Osteoblast (primary cell): Measurements from ENCODE around the gene SUSD4. TPM values are rescaled to one million over a fixed set of nuclear protein-coding genes. Genes with fewer than 3 reads are reported as not detected.

Experiments
- DNase-seq: peaks from one replicate; pipeline ENCODE4 v3.0.0; 2011; ENCODE audit warnings: low spot score, mixed read lengths; ENCODE audit not compliant: insufficient read length; ENCODE audit errors: missing footprints
- H2AFZ ChIP-seq: 2 replicates; pipeline ENCODE4 v1.6.0; 2011; ENCODE audit warnings: mild to moderate bottlenecking, low read length
- H3K27ac ChIP-seq: 2 replicates; pipeline ENCODE4 v1.5.1; 2011; ENCODE audit warnings: mild to moderate bottlenecking, low read depth, low read length, moderate library complexity
- H3K27me3 ChIP-seq: 2 replicates; pipeline ENCODE4 v1.6.0; 2012; ENCODE audit warnings: mild to moderate bottlenecking, control low read depth, inconsistent platforms, low read length, moderate library complexity; ENCODE audit not compliant: insufficient read depth
- H3K36me3 ChIP-seq: 2 replicates; pipeline ENCODE4 v1.5.1; 2011; ENCODE audit warnings: mild to moderate bottlenecking, low read length, control low read depth, moderate library complexity; ENCODE audit not compliant: insufficient read depth
- H3K4me1 ChIP-seq: 2 replicates; pipeline ENCODE4 v1.5.1; 2011; ENCODE audit warnings: mild to moderate bottlenecking, low read length, control low read depth, moderate library complexity; ENCODE audit not compliant: insufficient read depth
- H3K4me2 ChIP-seq: 2 replicates; pipeline ENCODE4 v1.6.0; 2011; ENCODE audit warnings: mild to moderate bottlenecking, low read length; ENCODE audit not compliant: insufficient read depth
- H3K4me3 ChIP-seq: fragments of 200-600 bp; sonication (generic); 3 replicates; pipeline ENCODE4 v1.5.1; 2012; ENCODE audit warnings: mild to moderate bottlenecking, low read length, inconsistent platforms; ENCODE audit not compliant: insufficient read depth
- H3K79me2 ChIP-seq: 2 replicates; pipeline ENCODE4 v1.6.0; 2012; ENCODE audit warnings: mild to moderate bottlenecking, low read length, control low read depth, inconsistent platforms; ENCODE audit not compliant: insufficient read depth
- H3K9me3 ChIP-seq: 2 replicates; pipeline ENCODE4 v1.5.1; 2011; ENCODE audit warnings: low read depth, low read length, control low read depth
- H4K20me1 ChIP-seq: 2 replicates; pipeline ENCODE4 v1.6.0; 2012; ENCODE audit warnings: mild to moderate bottlenecking, low read length, control low read depth; ENCODE audit not compliant: insufficient read depth
- total RNA-seq: library from RNA; depleted of rRNA; stranded (reverse); fragments of >200 nt; gene quantifications from 2 replicates; pipeline ENCODE4 v1.2.3, GENCODE V29; 2012
- TF ChIP-seq, protein P1 (sequence below): IDR thresholded peaks from 2 replicates; pipeline ENCODE4 v1.5.1; 2011; ENCODE audit warnings: mild to moderate bottlenecking, low read depth, low read length, moderate library complexity; ENCODE audit errors: extremely low read depth

The SUSD4 gene
- total RNA-seq, 1 donor: not detected

DNA sequence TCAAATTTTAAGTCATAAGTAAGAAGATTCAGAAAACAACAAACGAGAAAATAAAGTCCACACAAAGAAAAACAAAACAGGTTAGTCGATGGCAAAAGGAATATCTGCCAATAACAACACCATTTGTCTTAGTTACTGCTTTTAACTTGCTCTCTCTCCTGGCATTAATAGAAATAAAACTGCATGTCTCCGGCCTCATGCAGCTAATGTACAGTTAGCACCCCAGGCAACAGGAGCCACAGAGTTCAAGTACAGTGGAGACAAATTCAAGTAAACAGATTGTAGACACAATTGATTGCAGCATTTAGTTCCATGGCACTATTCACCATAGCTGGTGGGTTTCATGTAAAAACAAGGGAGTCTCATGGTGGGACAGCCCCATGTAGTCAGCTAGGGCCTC is 33.5 kb downstream of the SUSD4 start:
- H3K36me3 ChIP-seq: no peaks in the 10 kb centered on the region

DNA sequence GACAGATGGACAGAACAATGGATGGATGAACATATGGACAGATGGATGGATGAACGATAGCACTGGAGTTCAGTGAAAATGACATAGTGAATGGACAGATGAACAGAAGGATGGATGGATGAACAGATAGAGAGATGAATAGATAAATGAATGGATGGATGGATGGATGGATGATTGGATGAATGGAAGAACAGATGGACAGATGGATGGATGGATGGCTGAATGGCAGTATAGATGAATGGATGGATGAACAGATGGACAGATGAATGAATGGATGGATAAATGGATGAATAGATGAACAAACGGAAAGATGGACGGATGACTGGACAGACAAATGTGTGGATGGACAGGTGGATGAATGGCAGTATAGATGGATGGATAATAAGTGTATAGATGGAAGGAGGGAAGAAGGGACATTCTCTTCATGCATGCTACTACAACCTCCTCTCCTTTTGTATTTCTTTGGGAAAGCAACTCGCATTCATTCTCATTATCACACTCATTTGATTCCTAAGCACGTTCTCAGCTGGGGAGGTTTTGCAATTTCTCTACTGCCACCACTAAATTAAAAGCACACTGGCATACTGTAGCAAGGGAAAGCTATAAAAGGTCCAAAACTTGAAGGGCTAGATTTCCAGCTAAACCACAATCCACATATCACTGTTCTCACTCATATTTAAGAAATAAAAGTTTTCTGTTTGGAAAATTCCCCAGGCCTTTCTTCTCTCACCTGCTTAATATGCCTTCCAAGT is 34.1 kb downstream of the SUSD4 start:
- no peaks in the 10 kb centered on the region for H4K20me1 ChIP-seq
- peaks cover 4% of the 10 kb centered on the region for H3K4me1 ChIP-seq
- no peaks in the 10 kb centered on the region for H3K9me3 ChIP-seq
- no peak overlapping the region for H3K27ac ChIP-seq
- no peak overlapping the region for H3K4me3 ChIP-seq
- no peak overlapping the region for H3K4me2 ChIP-seq
- TF ChIP-seq, protein P1, sequence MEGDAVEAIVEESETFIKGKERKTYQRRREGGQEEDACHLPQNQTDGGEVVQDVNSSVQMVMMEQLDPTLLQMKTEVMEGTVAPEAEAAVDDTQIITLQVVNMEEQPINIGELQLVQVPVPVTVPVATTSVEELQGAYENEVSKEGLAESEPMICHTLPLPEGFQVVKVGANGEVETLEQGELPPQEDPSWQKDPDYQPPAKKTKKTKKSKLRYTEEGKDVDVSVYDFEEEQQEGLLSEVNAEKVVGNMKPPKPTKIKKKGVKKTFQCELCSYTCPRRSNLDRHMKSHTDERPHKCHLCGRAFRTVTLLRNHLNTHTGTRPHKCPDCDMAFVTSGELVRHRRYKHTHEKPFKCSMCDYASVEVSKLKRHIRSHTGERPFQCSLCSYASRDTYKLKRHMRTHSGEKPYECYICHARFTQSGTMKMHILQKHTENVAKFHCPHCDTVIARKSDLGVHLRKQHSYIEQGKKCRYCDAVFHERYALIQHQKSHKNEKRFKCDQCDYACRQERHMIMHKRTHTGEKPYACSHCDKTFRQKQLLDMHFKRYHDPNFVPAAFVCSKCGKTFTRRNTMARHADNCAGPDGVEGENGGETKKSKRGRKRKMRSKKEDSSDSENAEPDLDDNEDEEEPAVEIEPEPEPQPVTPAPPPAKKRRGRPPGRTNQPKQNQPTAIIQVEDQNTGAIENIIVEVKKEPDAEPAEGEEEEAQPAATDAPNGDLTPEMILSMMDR: no peak
- H3K79me2 ChIP-seq: no peaks in the 10 kb centered on the region
- no peaks in the 10 kb centered on the region for H3K36me3 ChIP-seq
- H3K27me3 ChIP-seq: peaks cover 20% of the 10 kb centered on the region
- DNase-seq: no peak
- no peak overlapping the region for H2AFZ ChIP-seq

More for the DNA sequence above, 33.5 kb downstream of the SUSD4 start:
- no peaks in the 10 kb centered on the region for H3K9me3 ChIP-seq
- DNase-seq: no peak
- H4K20me1 ChIP-seq: no peaks in the 10 kb centered on the region
- H3K4me3 ChIP-seq: no peak overlapping the region
- H2AFZ ChIP-seq: no peak overlapping the region
- H3K79me2 ChIP-seq: no peaks in the 10 kb centered on the region
- peaks cover 23% of the 10 kb centered on the region for H3K27me3 ChIP-seq
- H3K4me2 ChIP-seq: no peak overlapping the region
- TF ChIP-seq, protein P1: no peak
- H3K27ac ChIP-seq: no peak overlapping the region
- peaks cover 4% of the 10 kb centered on the region for H3K4me1 ChIP-seq

DNA sequence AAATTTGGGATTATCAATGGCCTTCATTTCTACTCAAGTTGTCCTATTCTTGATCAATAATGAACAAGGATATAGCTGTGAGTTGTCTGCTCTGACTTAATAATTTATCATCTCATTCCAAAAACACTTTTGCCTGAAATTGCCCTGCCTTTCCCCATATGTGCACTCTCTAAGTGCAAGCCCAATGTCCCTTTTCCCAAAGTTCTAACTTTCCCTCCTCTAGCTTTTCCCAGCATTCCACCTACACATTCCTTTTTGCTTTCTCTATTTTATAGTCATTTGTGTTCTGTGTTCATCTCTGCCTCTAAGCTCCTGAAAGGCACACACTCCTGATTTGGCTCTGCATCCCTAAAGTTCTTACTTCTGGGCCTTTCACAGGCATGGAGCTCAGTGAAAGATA is 34.7 kb downstream of the SUSD4 start:
- no peak overlapping the region for H3K4me3 ChIP-seq
- TF ChIP-seq, protein P1: no peak
- H3K9me3 ChIP-seq: no peaks in the 10 kb centered on the region
- peaks cover 4% of the 10 kb centered on the region for H3K4me1 ChIP-seq
- H3K27me3 ChIP-seq: peaks cover 20% of the 10 kb centered on the region
- H3K36me3 ChIP-seq: no peaks in the 10 kb centered on the region
- no peak for DNase-seq
- H2AFZ ChIP-seq: no peak overlapping the region
- H4K20me1 ChIP-seq: no peaks in the 10 kb centered on the region
- H3K79me2 ChIP-seq: no peaks in the 10 kb centered on the region
- H3K4me2 ChIP-seq: no peak overlapping the region
- no peak overlapping the region for H3K27ac ChIP-seq

DNA sequence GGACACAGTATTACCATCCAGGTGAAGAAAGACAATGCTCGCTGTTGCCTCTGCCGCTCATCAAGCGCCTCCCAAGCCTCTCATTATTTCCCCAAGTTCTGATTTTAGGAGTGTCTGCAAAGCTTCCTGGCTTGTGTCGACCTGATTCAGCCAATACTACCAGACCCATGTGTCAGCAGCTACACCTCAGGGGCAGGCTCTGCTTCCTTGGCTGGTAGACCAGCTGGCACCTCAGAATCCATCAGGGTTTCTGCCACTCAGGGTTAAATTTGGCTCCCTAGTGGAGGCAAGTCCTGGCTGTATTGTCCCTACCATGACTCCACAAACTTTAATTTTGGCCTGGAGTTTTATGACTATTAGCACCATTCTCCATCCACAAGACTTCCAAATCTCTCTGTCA is 35.4 kb downstream of the SUSD4 start:
- H3K79me2 ChIP-seq: no peaks in the 10 kb centered on the region
- H3K4me3 ChIP-seq: no peak overlapping the region
- H3K4me2 ChIP-seq: no peak overlapping the region
- TF ChIP-seq, protein P1: no peak
- H4K20me1 ChIP-seq: no peaks in the 10 kb centered on the region
- H3K4me1 ChIP-seq: peaks cover 4% of the 10 kb centered on the region
- H3K27ac ChIP-seq: no peak overlapping the region
- no peak for DNase-seq
- H3K9me3 ChIP-seq: no peaks in the 10 kb centered on the region
- no peak overlapping the region for H2AFZ ChIP-seq
- H3K36me3 ChIP-seq: no peaks in the 10 kb centered on the region
- H3K27me3 ChIP-seq: peaks cover 13% of the 10 kb centered on the region
